ENCODE results near the gene LOXL4. TPM values are rescaled to one million over a fixed set of nuclear protein-coding genes. Genes with fewer than 3 reads are reported as not detected.

The LOXL4 gene
- total RNA-seq, 1 donor from 2014 or later, result not detected

- no peak overlapping the region for H3K4me3 Mint-ChIP-seq
- H3K27me3 Mint-ChIP-seq, result peaks cover 9% of the 10 kb centered on the region
- intact Hi-C loops (cut with micrococcal nuclease), result no loop called here
- no peaks in the 10 kb centered on the region for H3K4me1 Mint-ChIP-seq
- no peak for DNase-seq
- no peak overlapping the region for H3K27ac Mint-ChIP-seq
- no peaks in the 10 kb centered on the region for H3K36me3 Mint-ChIP-seq (ENCODE audit: low read depth)
- H3K9me3 Mint-ChIP-seq, result no peaks in the 10 kb centered on the region
These were observed 34.9 kb upstream of the LOXL4 start for GRCh38 chr10:98302741-98303365.

- no peak overlapping the region for H3K4me3 Mint-ChIP-seq
- H3K4me1 Mint-ChIP-seq, result no peaks in the 10 kb centered on the region
- H3K9me3 Mint-ChIP-seq, result no peaks in the 10 kb centered on the region
- no peak overlapping the region for H3K27ac Mint-ChIP-seq
- intact Hi-C loops (cut with micrococcal nuclease), result no loop called here
- H3K27me3 Mint-ChIP-seq, result peaks cover 8% of the 10 kb centered on the region
- no peak for DNase-seq
- H3K36me3 Mint-ChIP-seq (ENCODE audit: low read depth), result no peaks in the 10 kb centered on the region
These were observed 33.8 kb upstream of the LOXL4 start for GRCh38 chr10:98301664-98302319.

GRCh38 chr10:98300526-98301229 is 32.7 kb upstream of the LOXL4 start:
- peaks cover 9% of the 10 kb centered on the region for H3K27me3 Mint-ChIP-seq
- H3K4me3 Mint-ChIP-seq, result no peak overlapping the region
- DNase-seq, result no peak
- no peaks in the 10 kb centered on the region for H3K36me3 Mint-ChIP-seq (ENCODE audit: low read depth)
- no peaks in the 10 kb centered on the region for H3K4me1 Mint-ChIP-seq
- intact Hi-C loops (cut with micrococcal nuclease), result no loop called here
- H3K27ac Mint-ChIP-seq, result no peak overlapping the region
- H3K9me3 Mint-ChIP-seq, result no peaks in the 10 kb centered on the region

GRCh38 chr10:98299341-98299740 is 31.3 kb upstream of the LOXL4 start:
- no peak overlapping the region for H3K27ac Mint-ChIP-seq
- no peak overlapping the region for H3K4me3 Mint-ChIP-seq
- no peaks in the 10 kb centered on the region for H3K36me3 Mint-ChIP-seq (ENCODE audit: low read depth)
- H3K4me1 Mint-ChIP-seq, result no peaks in the 10 kb centered on the region
- no peak for DNase-seq
- peaks cover 6% of the 10 kb centered on the region for H3K27me3 Mint-ChIP-seq
- H3K9me3 Mint-ChIP-seq, result no peaks in the 10 kb centered on the region
- intact Hi-C loops (cut with micrococcal nuclease), result no loop called here

GRCh38 chr10:98296524-98296923 is 28.5 kb upstream of the LOXL4 start:
- Mint-ChIP-seq H3K4me3 (no peak overlapping the region), H3K4me1 (no peaks in the 10 kb centered on the region), H3K9me3 (no peaks in the 10 kb centered on the region), H3K27me3 (peaks cover 11% of the 10 kb centered on the region), H3K27ac (no peak overlapping the region), H3K36me3 (ENCODE audit: low read depth) (no peaks in the 10 kb centered on the region)
- no peak for DNase-seq
- intact Hi-C loops (cut with micrococcal nuclease), result no loop called here

GRCh38 chr10:98295907-98296306 is 27.9 kb upstream of the LOXL4 start:
- intact Hi-C loops (cut with micrococcal nuclease), result no loop called here
- Mint-ChIP-seq H3K4me1 (no peaks in the 10 kb centered on the region), H3K27me3 (peaks cover 11% of the 10 kb centered on the region), H3K4me3 (no peak overlapping the region), H3K36me3 (ENCODE audit: low read depth) (no peaks in the 10 kb centered on the region), H3K27ac (no peak overlapping the region), H3K9me3 (no peaks in the 10 kb centered on the region)
- DNase-seq, result no peak

- no peaks in the 10 kb centered on the region for H3K36me3 Mint-ChIP-seq (ENCODE audit: low read depth)
- H3K4me3 Mint-ChIP-seq, result no peak overlapping the region
- H3K27ac Mint-ChIP-seq, result no peak overlapping the region
- H3K4me1 Mint-ChIP-seq, result no peaks in the 10 kb centered on the region
- intact Hi-C loops (cut with micrococcal nuclease), result no loop called here
- DNase-seq, result no peak
- no peaks in the 10 kb centered on the region for H3K9me3 Mint-ChIP-seq
- peaks cover 11% of the 10 kb centered on the region for H3K27me3 Mint-ChIP-seq
These were observed 27.4 kb upstream of the LOXL4 start for GRCh38 chr10:98295401-98295811.

GRCh38 chr10:98294270-98294627 is 26.3 kb upstream of the LOXL4 start:
- Mint-ChIP-seq H3K4me1 (no peaks in the 10 kb centered on the region), H3K27me3 (peaks cover 11% of the 10 kb centered on the region), H3K9me3 (no peaks in the 10 kb centered on the region), H3K4me3 (no peak overlapping the region), H3K36me3 (ENCODE audit: low read depth) (no peaks in the 10 kb centered on the region), H3K27ac (no peak overlapping the region)
- no peak for DNase-seq
- intact Hi-C loops (cut with micrococcal nuclease), result no loop called here

- H3K4me1 Mint-ChIP-seq, result no peaks in the 10 kb centered on the region
- peaks cover 11% of the 10 kb centered on the region for H3K27me3 Mint-ChIP-seq
- intact Hi-C loops (cut with micrococcal nuclease), result no loop called here
- no peak for DNase-seq
- H3K4me3 Mint-ChIP-seq, result no peak overlapping the region
- no peak overlapping the region for H3K27ac Mint-ChIP-seq
- H3K9me3 Mint-ChIP-seq, result no peaks in the 10 kb centered on the region
- H3K36me3 Mint-ChIP-seq (ENCODE audit: low read depth), result no peaks in the 10 kb centered on the region
These were observed 25.7 kb upstream of the LOXL4 start for GRCh38 chr10:98293550-98294269.

- Mint-ChIP-seq H3K4me1 (no peaks in the 10 kb centered on the region), H3K27ac (no peak overlapping the region), H3K27me3 (peaks cover 11% of the 10 kb centered on the region), H3K36me3 (ENCODE audit: low read depth) (no peaks in the 10 kb centered on the region), H3K4me3 (no peak overlapping the region), H3K9me3 (no peaks in the 10 kb centered on the region)
- intact Hi-C loops (cut with micrococcal nuclease), result no loop called here
- DNase-seq, result no peak
These were observed 25.0 kb upstream of the LOXL4 start for GRCh38 chr10:98292971-98293370.

GRCh38 chr10:98289802-98290209 is 21.8 kb upstream of the LOXL4 start:
- intact Hi-C loops (cut with micrococcal nuclease), result no loop called here
- Mint-ChIP-seq H3K9me3 (no peaks in the 10 kb centered on the region), H3K27ac (no peak overlapping the region), H3K4me3 (no peak overlapping the region), H3K4me1 (no peaks in the 10 kb centered on the region), H3K36me3 (ENCODE audit: low read depth) (no peaks in the 10 kb centered on the region), H3K27me3 (peaks cover 8% of the 10 kb centered on the region)
- DNase-seq, result no peak

- peaks cover 14% of the 10 kb centered on the region for H3K27me3 Mint-ChIP-seq
- H3K4me1 Mint-ChIP-seq, result no peaks in the 10 kb centered on the region
- H3K4me3 Mint-ChIP-seq, result no peak overlapping the region
- intact Hi-C loops (cut with micrococcal nuclease), result no loop called here
- DNase-seq, result no peak
- H3K9me3 Mint-ChIP-seq, result no peaks in the 10 kb centered on the region
- H3K27ac Mint-ChIP-seq, result no peak overlapping the region
- H3K36me3 Mint-ChIP-seq (ENCODE audit: low read depth), result no peaks in the 10 kb centered on the region
These were observed 19.3 kb upstream of the LOXL4 start for GRCh38 chr10:98287321-98287720.

GRCh38 chr10:98286419-98286818 is 18.4 kb upstream of the LOXL4 start:
- H3K27me3 Mint-ChIP-seq, result peaks cover 19% of the 10 kb centered on the region
- intact Hi-C loops (cut with micrococcal nuclease), result no loop called here
- H3K4me3 Mint-ChIP-seq, result no peak overlapping the region
- H3K27ac Mint-ChIP-seq, result no peak overlapping the region
- no peak for DNase-seq
- H3K9me3 Mint-ChIP-seq, result no peaks in the 10 kb centered on the region
- H3K36me3 Mint-ChIP-seq (ENCODE audit: low read depth), result no peaks in the 10 kb centered on the region
- H3K4me1 Mint-ChIP-seq, result no peaks in the 10 kb centered on the region

GRCh38 chr10:98285416-98285815 is 17.4 kb upstream of the LOXL4 start:
- Mint-ChIP-seq H3K4me1 (no peaks in the 10 kb centered on the region), H3K36me3 (ENCODE audit: low read depth) (no peaks in the 10 kb centered on the region)
- intact Hi-C loops (cut with micrococcal nuclease), result no loop called here

More at GRCh38 chr10:98285416-98285815, 17.4 kb upstream of the LOXL4 start:
- no peak overlapping the region for H3K4me3 Mint-ChIP-seq
- no peak overlapping the region for H3K27ac Mint-ChIP-seq
- no peak for DNase-seq
- H3K9me3 Mint-ChIP-seq, result no peaks in the 10 kb centered on the region
- peaks cover 27% of the 10 kb centered on the region for H3K27me3 Mint-ChIP-seq

All from activated CD4-positive, alpha-beta T cell treated with anti-CD3 and anti-CD28 coated beads, Interleukin-2, amount 10 ng/mL, durations not matched to agents 24 days and 14 days (primary cell).